PC-3 (cell line): ENCODE data around the gene PCDH9. TPM values are rescaled to one million over a fixed set of nuclear protein-coding genes. Genes with fewer than 3 reads are reported as not detected.

Experiments
- ATAC-seq: fragments of 200-7000 bp; cut with Tn5 transposase; 2 replicates; pipeline ENCODE4 v1.9.1; 2020; ENCODE audit warnings: mild to moderate bottlenecking, moderate library complexity
- BruUV-seq: library from RNA; stranded (reverse); fragments of 400-500 nt; replicated peaks from 2 replicates; lab custom pipeline; 2021; lab: Mats Ljungman, UMichigan
- CTCF ChIA-PET: fragments of 300-600 bp; sonication (Branson Sonifier 250); formaldehyde crosslinking; loops from one replicate; lab custom pipeline; 2022; ENCODE audit warnings: antibody characterized with exemption; lab: Charles Lee
- POLR2A ChIA-PET: fragments of 300-600 bp; sonication (Branson Sonifier 250); formaldehyde crosslinking; loops from one replicate; lab custom pipeline; 2022; ENCODE audit warnings: antibody characterized with exemption; ENCODE audit not compliant: unreplicated experiment; lab: Charles Lee
- DNase-seq: peaks from one replicate; pipeline ENCODE4 v3.0.0-alpha.2; 2015
- H2AFZ ChIP-seq: fragments of 300-600 bp; sonication (generic); 2 replicates; pipeline ENCODE4 v1.6.0; 2016; ENCODE audit warnings: antibody characterized with exemption, low read length
- H3F3A ChIP-seq: fragments of 300-600 bp; sonication (generic); one replicate; pipeline ENCODE4 v1.6.0; 2017; ENCODE audit warnings: antibody characterized with exemption, low read length, control low read depth, mild to moderate bottlenecking; ENCODE audit not compliant: unreplicated experiment
- H3K27ac ChIP-seq: fragments of 300-600 bp; sonication (generic); 2 replicates; pipeline ENCODE4 v1.5.1; 2016; ENCODE audit warnings: mild to moderate bottlenecking, low read length
- H3K27me3 ChIP-seq: fragments of 300-600 bp; sonication (generic); 2 replicates; pipeline ENCODE4 v1.6.1; 2016; ENCODE audit warnings: low read length, mixed read lengths
- H3K36me3 ChIP-seq: fragments of 300-600 bp; sonication (generic); 2 replicates; pipeline ENCODE4 v1.6.1; 2016; ENCODE audit warnings: low read depth, mixed run types, low read length, mixed read lengths
- H3K4me1 ChIP-seq: fragments of 300-600 bp; sonication (generic); 2 replicates; pipeline ENCODE4 v1.5.1; 2016; ENCODE audit warnings: low read length; ENCODE audit not compliant: insufficient read depth
- H3K4me2 ChIP-seq: fragments of 300-600 bp; sonication (generic); 2 replicates; pipeline ENCODE4 v1.6.0; 2016; ENCODE audit warnings: low read length
- H3K4me3 ChIP-seq: fragments of 300-600 bp; sonication (generic); 2 replicates; pipeline ENCODE4 v1.5.1; 2016; ENCODE audit warnings: mild to moderate bottlenecking, low read length, mixed read lengths
- H3K79me2 ChIP-seq: fragments of 300-600 bp; sonication (generic); 2 replicates; pipeline ENCODE4 v1.6.1; 2017; ENCODE audit warnings: low read length, mixed read lengths
- H3K9ac ChIP-seq: fragments of 300-600 bp; sonication (generic); 2 replicates; pipeline ENCODE4 v1.6.0; 2016; ENCODE audit warnings: mild to moderate bottlenecking, low read length
- H3K9me2 ChIP-seq: fragments of 300-600 bp; sonication (generic); replicated peaks from 2 replicates; pipeline ENCODE4 v1.6.1; 2016; ENCODE audit warnings: mixed run types, low read length, mixed read lengths
- H3K9me3 ChIP-seq: fragments of 300-600 bp; sonication (generic); 2 replicates; pipeline ENCODE4 v1.6.1; 2016; ENCODE audit warnings: low read length, mixed read lengths
- H4K20me1 ChIP-seq: fragments of 300-600 bp; sonication (generic); 2 replicates; pipeline ENCODE4 v1.6.1; 2016; ENCODE audit warnings: low read length, mixed read lengths
- EZH2 ChIP-seq: fragments of 300-600 bp; sonication (generic); IDR thresholded peaks from one replicate; pipeline ENCODE4 v1.6.1; 2017; ENCODE audit warnings: antibody characterized with exemption, mild to moderate bottlenecking, low read length; ENCODE audit not compliant: unreplicated experiment
- EZH2phosphoT487 ChIP-seq: fragments of 300-600 bp; sonication (generic); IDR thresholded peaks from 2 replicates; pipeline ENCODE4 v1.6.1; 2018; ENCODE audit warnings: mild to moderate bottlenecking, antibody characterized with exemption, low read length, borderline replicate concordance
- intact Hi-C: fragments of 100-400 bp; cut with micrococcal nuclease; formaldehyde crosslinking; loops from 2 replicates; pipeline ENCODE4 v1.9.0; 2023
- total RNA-seq: library from RNA; depleted of rRNA; stranded (reverse); fragments of >200 nt; gene quantifications from 2 replicates; pipeline ENCODE4 v1.2.3, GENCODE V29; 2014
- TF ChIP-seq, protein P1 (sequence below): fragments of 300-600 bp; sonication (generic); conservative IDR thresholded peaks from 2 replicates; pipeline ENCODE4 v1.5.1; 2017; ENCODE audit warnings: antibody characterized with exemption, low read depth, mild to moderate bottlenecking, low read length

Gene PCDH9
- total RNA-seq, 1 experiment from 2014 or later = 0.98 TPM

DNA sequence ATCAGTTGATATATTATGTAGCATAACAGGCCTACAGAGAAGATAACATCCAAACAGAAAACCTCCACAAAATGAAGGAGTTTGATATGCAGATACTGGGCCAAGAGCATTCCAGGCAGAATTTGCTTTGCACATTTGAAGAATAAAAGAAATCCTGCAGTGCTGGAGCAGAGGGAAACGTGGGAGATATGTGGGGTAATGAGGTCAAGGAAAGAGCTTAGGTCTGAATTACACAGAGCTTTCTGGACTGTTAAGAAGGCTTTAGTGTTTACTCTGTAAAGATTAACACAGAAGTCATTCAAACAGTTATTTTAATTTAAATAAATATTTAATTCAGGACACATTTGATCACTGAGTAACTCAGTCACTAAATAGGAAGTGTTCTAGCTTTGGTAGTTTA, 692.7 kb downstream of the PCDH9 start:
- CTCF ChIA-PET = no interaction called here
- Histone ChIP-seq H3K9ac (no peak overlapping the region), H3K27ac (no peak overlapping the region), H3K27me3 (no peaks in the 10 kb centered on the region), H3K36me3 (no peaks in the 10 kb centered on the region), H3K4me2 (no peak overlapping the region), H2AFZ (no peak overlapping the region), H3K4me1 (no peaks in the 10 kb centered on the region; the same call in 1 of the 2 replicates), H4K20me1 (no peaks in the 10 kb centered on the region), H3K9me2 (no peaks in the 10 kb centered on the region), H3K79me2 (no peaks in the 10 kb centered on the region), H3F3A (no peaks in the 10 kb centered on the region), H3K9me3 (no peaks in the 10 kb centered on the region), H3K4me3 (no peak overlapping the region)
- DNase-seq (no peak), ATAC-seq (no peak)
- TF ChIP-seq, protein P1, sequence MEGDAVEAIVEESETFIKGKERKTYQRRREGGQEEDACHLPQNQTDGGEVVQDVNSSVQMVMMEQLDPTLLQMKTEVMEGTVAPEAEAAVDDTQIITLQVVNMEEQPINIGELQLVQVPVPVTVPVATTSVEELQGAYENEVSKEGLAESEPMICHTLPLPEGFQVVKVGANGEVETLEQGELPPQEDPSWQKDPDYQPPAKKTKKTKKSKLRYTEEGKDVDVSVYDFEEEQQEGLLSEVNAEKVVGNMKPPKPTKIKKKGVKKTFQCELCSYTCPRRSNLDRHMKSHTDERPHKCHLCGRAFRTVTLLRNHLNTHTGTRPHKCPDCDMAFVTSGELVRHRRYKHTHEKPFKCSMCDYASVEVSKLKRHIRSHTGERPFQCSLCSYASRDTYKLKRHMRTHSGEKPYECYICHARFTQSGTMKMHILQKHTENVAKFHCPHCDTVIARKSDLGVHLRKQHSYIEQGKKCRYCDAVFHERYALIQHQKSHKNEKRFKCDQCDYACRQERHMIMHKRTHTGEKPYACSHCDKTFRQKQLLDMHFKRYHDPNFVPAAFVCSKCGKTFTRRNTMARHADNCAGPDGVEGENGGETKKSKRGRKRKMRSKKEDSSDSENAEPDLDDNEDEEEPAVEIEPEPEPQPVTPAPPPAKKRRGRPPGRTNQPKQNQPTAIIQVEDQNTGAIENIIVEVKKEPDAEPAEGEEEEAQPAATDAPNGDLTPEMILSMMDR = no peak
- TF ChIP-seq EZH2phosphoT487 (no peak), EZH2 (no peak)
- intact Hi-C loops = no loop called here
- POLR2A ChIA-PET = no interaction called here
- BruUV-seq = no TSS peak

DNA sequence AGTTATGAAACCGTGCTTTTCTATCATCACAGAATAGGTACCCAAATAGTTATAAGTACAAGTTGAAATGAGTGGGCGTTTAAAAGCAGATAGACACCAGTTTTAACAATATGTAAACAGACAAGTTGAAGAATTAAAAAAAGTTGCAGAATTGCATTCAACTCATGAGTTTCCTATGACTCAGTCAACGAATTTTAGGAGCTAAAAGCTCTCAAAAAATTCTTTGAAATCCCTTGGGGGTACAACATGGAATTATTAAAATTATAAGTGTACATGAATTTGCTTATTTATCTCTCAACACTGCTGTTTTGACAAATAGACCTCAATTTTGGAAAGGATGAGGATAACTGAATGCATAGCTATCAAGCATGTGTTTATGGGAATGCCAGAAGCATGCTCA, 693.4 kb downstream of the PCDH9 start:
- H3K4me2 ChIP-seq = no peak overlapping the region
- no peak overlapping the region for H3K9ac ChIP-seq
- no peaks in the 10 kb centered on the region for H3F3A ChIP-seq
- H3K9me3 ChIP-seq = no peaks in the 10 kb centered on the region
- H3K4me3 ChIP-seq = no peak overlapping the region
- intact Hi-C loops = no loop called here
- H2AFZ ChIP-seq = no peak overlapping the region
- H4K20me1 ChIP-seq = no peaks in the 10 kb centered on the region
- ChIA-PET POLR2A (no interaction called here), CTCF (no interaction called here)
- no peak for DNase-seq
- H3K4me1 ChIP-seq = no peaks in the 10 kb centered on the region; the same call in 1 of the 2 replicates
- H3K36me3 ChIP-seq = no peaks in the 10 kb centered on the region
- no TSS peak for BruUV-seq
- TF ChIP-seq EZH2phosphoT487 = no peak
- TF ChIP-seq EZH2 = no peak
- TF ChIP-seq, protein P1 = no peak
- no peaks in the 10 kb centered on the region for H3K27me3 ChIP-seq
- H3K79me2 ChIP-seq = no peaks in the 10 kb centered on the region
- no peaks in the 10 kb centered on the region for H3K9me2 ChIP-seq
- ATAC-seq = no peak
- no peak overlapping the region for H3K27ac ChIP-seq

DNA sequence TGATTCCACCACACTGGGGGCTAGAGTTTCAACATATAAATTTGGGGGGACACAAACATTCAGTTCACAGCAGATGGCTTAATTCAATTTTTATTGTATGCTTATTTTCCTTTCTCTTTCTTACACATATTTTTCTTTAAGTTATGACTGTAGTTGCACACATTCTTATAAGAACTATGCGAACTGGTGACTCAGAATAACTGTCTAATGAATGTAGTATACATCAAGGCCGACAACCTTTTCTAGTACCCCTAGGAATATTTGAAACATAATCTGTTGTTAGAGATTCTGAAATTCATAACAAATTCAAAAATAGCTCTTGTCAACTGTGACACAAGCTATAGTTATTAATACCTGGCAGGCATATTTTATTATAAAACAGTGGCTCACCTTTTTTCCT, 695.6 kb downstream of the PCDH9 start:
- Histone ChIP-seq H4K20me1 (no peaks in the 10 kb centered on the region), H3K27me3 (no peaks in the 10 kb centered on the region), H3K9ac (no peak overlapping the region), H3F3A (no peaks in the 10 kb centered on the region), H3K4me2 (no peak overlapping the region), H3K79me2 (no peaks in the 10 kb centered on the region), H3K4me3 (no peak overlapping the region), H2AFZ (no peak overlapping the region), H3K36me3 (no peaks in the 10 kb centered on the region), H3K9me2 (no peaks in the 10 kb centered on the region), H3K27ac (no peak overlapping the region), H3K9me3 (no peaks in the 10 kb centered on the region), H3K4me1 (no peaks in the 10 kb centered on the region; the same call in 1 of the 2 replicates)
- ChIA-PET POLR2A (no interaction called here), CTCF (no interaction called here)
- DNase-seq (no peak), ATAC-seq (no peak; the same call in 1 of the 2 replicates)
- intact Hi-C loops = no loop called here
- BruUV-seq = no TSS peak
- TF ChIP-seq EZH2phosphoT487 = no peak
- no peak for TF ChIP-seq EZH2
- TF ChIP-seq, protein P1 = no peak
